ENCODE data around the gene TRABD2A.

GRCh38 chr2:84906108-84906899 lies 25.4 kb upstream of the TRABD2A start:
- TF ChIP-seq, protein P1, sequence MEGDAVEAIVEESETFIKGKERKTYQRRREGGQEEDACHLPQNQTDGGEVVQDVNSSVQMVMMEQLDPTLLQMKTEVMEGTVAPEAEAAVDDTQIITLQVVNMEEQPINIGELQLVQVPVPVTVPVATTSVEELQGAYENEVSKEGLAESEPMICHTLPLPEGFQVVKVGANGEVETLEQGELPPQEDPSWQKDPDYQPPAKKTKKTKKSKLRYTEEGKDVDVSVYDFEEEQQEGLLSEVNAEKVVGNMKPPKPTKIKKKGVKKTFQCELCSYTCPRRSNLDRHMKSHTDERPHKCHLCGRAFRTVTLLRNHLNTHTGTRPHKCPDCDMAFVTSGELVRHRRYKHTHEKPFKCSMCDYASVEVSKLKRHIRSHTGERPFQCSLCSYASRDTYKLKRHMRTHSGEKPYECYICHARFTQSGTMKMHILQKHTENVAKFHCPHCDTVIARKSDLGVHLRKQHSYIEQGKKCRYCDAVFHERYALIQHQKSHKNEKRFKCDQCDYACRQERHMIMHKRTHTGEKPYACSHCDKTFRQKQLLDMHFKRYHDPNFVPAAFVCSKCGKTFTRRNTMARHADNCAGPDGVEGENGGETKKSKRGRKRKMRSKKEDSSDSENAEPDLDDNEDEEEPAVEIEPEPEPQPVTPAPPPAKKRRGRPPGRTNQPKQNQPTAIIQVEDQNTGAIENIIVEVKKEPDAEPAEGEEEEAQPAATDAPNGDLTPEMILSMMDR (IDR thresholded peaks at IDR 0.05): no peak
- TF ChIP-seq ZFX (IDR thresholded peaks at IDR 0.05; ENCODE audit: borderline replicate concordance): no peak

Measured in 22Rv1 (cell line).